ENCODE measurements around the gene GTSF1L. TPM values are rescaled to one million over a fixed set of nuclear protein-coding genes. Genes with fewer than 3 reads are reported as not detected.

GTSF1L gene
- total RNA-seq, 1 experiment from 2014 or later, result not detected

DNA sequence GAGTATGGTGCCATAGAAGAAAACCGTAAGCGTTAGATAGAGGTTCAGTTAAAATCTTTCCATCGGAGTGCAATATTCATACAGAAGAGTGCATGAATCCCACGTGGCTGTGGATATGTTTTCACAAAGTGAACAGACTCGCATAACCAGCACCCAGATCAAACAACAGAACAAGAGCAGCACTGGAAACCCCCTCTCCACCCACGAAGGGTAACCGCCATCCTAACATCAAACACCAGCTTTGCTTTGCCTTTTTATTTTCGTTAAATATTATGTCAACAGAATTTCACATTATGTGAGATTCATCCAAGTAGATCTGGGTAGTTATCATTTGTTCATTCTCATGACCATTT is 4.7 kb downstream of the GTSF1L start:
- H3K4me1 Mint-ChIP-seq, result peaks cover 8 to 14% of the 10 kb centered on the region in 2 experiments
- no CpG with 5 or more reads among the region's 8 CpGs for WGBS (ENCODE audit: extremely low coverage, insufficient read length, low lambda C conversion rate)
- H2BK15ac ChIP-seq (ENCODE audit: low read depth, low read length), result no peak overlapping the region

More for the DNA sequence above, 4.7 kb downstream of the GTSF1L start:
- H3K4ac ChIP-seq (ENCODE audit: low read depth, low read length), result no peak overlapping the region
- H3K79me1 ChIP-seq (ENCODE audit: insufficient read depth, low read depth, low read length, poor library complexity, severe bottlenecking), result no peaks in the 10 kb centered on the region
- no peaks in the 10 kb centered on the region for H3K27me3 ChIP-seq (ENCODE audit: insufficient read depth, low read length)
- H2AFZ ChIP-seq (ENCODE audit: low read length), result no peak overlapping the region
- peaks cover 3% of the 10 kb centered on the region for H3K27me3 Mint-ChIP-seq (ENCODE audit: low read depth)
- DNase-seq, result no peak
- H3K27ac Mint-ChIP-seq, result no peak overlapping the region
- H4K8ac ChIP-seq (replicated peaks; ENCODE audit: insufficient read length, low read depth, low read length), result no peak overlapping the region
- H4K20me1 ChIP-seq (ENCODE audit: control insufficient read depth, insufficient read depth, insufficient read length), result no peaks in the 10 kb centered on the region
- H3K79me2 ChIP-seq (ENCODE audit: insufficient read depth, low read length), result no peaks in the 10 kb centered on the region
- H3K14ac ChIP-seq (ENCODE audit: insufficient read depth, low read length), result no peak overlapping the region
- H3K23me2 ChIP-seq (ENCODE audit: insufficient read length, low read depth, low read length, poor library complexity, severe bottlenecking), result no peaks in the 10 kb centered on the region
- H3K36me3 Mint-ChIP-seq (ENCODE audit: insufficient read depth in 1 of 3, low read depth in 3 of 3), result peaks cover 10% of the 10 kb centered on the region in 3 experiments; a peak in 6 of 7 replicates
- no peak overlapping the region for H2BK120ac ChIP-seq (ENCODE audit: low read depth, low read length, poor library complexity, severe bottlenecking)
- H4K5ac ChIP-seq (ENCODE audit: insufficient read length, low read depth, low read length), result no peak overlapping the region
- no peak overlapping the region for H4K91ac ChIP-seq (ENCODE audit: insufficient read length, low read depth, low read length)
- H3K9ac ChIP-seq (ENCODE audit: extremely low read depth, insufficient read length, low read length), result no peak overlapping the region
- H3K4me2 ChIP-seq (ENCODE audit: insufficient read depth, insufficient read length, low read length), result no peak overlapping the region
- H2BK20ac ChIP-seq (ENCODE audit: low read depth, low read length, poor library complexity, severe bottlenecking), result no peak overlapping the region
- no peaks in the 10 kb centered on the region for H3K9me3 ChIP-seq (ENCODE audit: control insufficient read depth, low read depth, low read length)
- no peaks in the 10 kb centered on the region for H3K9me3 Mint-ChIP-seq
- no peak overlapping the region for H3K27ac ChIP-seq (ENCODE audit: insufficient read length, low read depth, low read length)
- TF ChIP-seq, protein P1, sequence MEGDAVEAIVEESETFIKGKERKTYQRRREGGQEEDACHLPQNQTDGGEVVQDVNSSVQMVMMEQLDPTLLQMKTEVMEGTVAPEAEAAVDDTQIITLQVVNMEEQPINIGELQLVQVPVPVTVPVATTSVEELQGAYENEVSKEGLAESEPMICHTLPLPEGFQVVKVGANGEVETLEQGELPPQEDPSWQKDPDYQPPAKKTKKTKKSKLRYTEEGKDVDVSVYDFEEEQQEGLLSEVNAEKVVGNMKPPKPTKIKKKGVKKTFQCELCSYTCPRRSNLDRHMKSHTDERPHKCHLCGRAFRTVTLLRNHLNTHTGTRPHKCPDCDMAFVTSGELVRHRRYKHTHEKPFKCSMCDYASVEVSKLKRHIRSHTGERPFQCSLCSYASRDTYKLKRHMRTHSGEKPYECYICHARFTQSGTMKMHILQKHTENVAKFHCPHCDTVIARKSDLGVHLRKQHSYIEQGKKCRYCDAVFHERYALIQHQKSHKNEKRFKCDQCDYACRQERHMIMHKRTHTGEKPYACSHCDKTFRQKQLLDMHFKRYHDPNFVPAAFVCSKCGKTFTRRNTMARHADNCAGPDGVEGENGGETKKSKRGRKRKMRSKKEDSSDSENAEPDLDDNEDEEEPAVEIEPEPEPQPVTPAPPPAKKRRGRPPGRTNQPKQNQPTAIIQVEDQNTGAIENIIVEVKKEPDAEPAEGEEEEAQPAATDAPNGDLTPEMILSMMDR (conservative IDR thresholded peaks at IDR 0.05), result no peak
- H2AK5ac ChIP-seq (ENCODE audit: insufficient read length, low read length), result no peak overlapping the region
- no peak overlapping the region for H2BK12ac ChIP-seq (ENCODE audit: insufficient read length, low read depth, low read length)
- no peak overlapping the region for H3K4me3 Mint-ChIP-seq
- H3K18ac ChIP-seq (ENCODE audit: insufficient read length, low read depth, low read length), result no peak overlapping the region
- no peak overlapping the region for H3K56ac ChIP-seq (ENCODE audit: insufficient read length, low read depth, low read length)
- no peak overlapping the region for H2BK5ac ChIP-seq (ENCODE audit: insufficient read length, low read length)
- H3K4me1 ChIP-seq (ENCODE audit: insufficient read depth, low read length), result no peaks in the 10 kb centered on the region
- H3K23ac ChIP-seq (ENCODE audit: insufficient read length, low read depth, low read length), result no peak overlapping the region
- no peak overlapping the region for H3T11ph ChIP-seq (ENCODE audit: low read length)
